Stimulated activated CD8-positive, alpha-beta memory T cell treated with anti-CD3 and anti-CD28 coated beads, Interleukin-12 subunit alpha, Interleukin-12 subunit beta, amount 100 ng/mL, for 24 hours (primary cell): Measurements from ENCODE around the gene HDAC4.

Experiments used
- DNase-seq: peaks from one replicate; pipeline ENCODE4 v3.0.0-alpha.2; 2020; ENCODE audit errors: extremely low read depth

Gene HDAC4

GRCh38 chr2:239327536-239328350 lies 73.1 kb downstream of the HDAC4 start:
- no peak for DNase-seq

- peak; percentile 37 for DNase-seq
These were observed 73.8 kb downstream of the HDAC4 start for GRCh38 chr2:239326831-239327535.

DNA sequence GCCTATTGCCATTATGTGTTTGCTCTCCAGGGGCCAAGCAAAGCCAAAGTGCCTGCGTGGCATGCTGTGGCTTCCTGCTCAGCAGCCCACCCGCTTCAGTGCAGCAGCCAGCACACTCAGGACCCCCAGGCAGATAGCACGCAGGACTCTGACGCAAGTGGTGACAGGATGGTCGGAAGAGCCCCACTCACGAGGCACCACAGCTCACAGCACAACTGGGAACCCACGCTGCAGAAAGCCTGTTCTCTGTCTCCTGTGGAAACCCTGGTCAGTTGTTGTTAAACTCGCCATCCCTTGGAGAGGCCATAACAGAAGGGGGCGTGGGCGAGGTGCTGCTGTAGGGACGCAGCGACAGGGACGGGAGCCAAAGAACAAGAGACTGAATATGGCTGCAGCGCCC lies 76.4 kb downstream of the HDAC4 start:
- no peak for DNase-seq

DNA sequence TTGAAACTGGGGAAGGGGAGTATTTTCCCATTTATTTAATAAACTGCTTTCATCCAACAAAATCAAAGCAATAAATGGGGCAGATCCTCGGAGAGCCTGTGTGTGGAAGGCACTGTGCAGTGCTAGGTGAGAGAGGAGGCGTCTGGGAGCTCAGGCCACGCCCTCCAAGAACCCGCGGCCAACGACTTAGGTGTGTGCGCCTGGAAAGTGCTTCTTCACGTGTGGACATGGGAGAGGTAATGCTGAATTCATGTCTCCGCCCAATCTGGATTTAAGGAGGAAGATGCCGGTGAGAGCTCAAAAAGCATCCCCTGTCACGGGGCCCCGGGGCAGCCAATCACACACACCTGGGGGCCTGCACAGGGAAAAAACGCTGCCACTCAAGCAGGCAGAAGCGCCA lies 77.4 kb downstream of the HDAC4 start:
- DNase-seq = no peak

DNA sequence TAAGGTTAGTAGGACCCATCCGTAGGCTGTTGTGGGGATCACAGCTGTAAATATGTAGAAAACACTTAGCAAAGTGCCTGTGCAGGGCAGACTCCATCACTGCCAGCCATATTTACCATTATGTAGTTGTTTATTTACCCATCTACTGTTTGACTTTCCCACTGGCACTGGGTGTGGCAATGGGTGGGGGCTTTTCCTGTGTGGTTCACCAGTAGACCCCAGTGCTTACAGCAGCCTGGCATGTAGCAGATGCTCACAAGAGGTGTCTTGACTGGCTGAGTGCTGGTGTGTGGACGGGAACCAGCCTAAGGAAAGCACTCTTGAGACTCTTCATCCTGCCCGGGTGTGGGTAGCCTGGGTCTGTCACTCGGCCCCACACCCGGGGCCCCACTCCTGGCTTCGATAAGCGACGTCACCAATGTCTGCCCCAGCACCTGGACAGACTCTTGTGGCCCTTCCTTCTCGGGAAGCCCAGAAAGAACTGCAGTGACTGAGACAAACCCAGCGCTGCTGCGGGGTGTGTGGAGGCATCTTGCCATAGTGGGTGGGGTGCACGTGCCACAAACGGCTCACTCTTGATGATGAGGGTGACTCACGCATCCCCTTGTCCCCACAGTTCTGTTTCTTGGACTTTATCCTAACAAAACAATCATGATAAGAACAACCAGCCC lies 78.3 kb downstream of the HDAC4 start:
- DNase-seq = no peak

DNA sequence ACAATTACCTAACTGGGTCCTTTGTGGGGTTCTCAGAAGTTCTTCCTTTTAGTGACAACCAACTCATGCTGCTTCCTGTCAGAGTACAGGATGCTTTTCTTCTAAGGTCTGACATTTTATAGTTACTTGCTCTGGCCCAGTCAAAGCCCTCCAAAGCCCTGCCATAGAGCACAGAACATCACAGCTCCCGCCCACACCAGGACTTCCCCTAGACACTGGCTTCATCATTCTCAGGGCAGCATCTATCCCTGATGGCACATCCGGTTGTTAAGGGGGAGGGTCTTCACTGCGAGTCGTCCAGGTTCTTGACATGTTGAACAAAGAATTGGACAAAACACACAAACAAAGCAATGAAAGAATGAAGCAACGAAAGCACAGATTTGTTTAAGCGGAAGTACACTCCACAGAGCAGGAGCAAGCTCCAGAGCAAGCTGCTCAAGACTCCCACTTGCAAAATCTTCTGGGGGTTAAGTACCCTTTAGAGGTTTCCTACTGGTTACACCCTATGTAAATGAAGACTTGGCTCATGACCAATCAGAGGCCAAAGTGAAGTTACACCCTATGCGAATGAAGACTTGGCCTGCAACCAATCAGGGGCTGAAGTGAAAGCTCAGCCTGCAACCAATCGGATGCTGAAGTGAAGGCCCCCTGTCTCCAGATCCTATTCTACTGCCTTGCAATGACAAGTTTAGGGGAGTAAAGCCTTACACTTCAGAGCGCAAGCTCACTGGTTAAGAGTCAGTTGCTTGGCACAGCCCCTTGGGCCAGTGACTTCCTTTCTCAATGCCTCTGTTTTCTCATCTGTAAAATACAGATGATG lies 79.0 kb downstream of the HDAC4 start:
- peak; percentile 26 for DNase-seq

DNA sequence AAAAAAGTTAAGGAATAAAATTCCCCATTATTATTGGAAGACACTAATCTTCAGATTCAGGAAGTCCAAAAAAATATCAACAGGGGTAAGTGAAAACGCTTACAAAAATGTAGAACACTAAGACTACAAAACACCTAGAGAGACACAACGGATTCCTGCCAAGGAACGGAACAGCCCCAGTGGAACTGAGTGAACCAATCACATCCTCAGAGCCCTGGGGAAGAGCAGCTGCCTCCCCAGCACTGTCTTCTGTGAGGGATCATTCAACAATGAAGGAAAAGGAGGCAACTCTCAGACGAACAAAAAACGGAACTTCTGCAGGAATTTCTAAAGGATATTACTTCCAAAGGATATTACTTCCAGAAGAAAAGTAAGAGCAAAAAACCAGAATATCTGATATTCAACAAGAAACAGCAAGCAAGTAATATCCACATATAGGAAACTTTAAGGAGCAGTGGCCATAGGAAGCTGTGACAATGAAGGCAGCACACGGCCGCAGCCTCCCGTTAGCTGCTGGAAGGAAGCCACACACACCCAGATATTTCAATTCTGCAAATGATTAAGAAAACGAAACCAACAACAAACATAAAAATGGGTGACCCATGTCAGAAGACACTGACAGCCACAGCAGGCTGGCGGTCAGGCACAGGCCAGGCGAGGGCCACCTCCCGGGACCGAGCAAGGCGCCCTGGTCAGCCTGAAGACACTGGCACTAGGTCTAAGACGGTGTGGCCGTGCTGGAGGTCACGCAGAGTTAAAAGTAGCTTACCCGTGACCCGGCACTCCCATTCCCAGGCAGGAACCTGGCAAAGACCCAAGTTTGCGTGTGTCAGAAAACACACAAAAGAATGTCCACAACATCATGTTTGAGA lies 81.8 kb downstream of the HDAC4 start:
- no peak for DNase-seq

DNA sequence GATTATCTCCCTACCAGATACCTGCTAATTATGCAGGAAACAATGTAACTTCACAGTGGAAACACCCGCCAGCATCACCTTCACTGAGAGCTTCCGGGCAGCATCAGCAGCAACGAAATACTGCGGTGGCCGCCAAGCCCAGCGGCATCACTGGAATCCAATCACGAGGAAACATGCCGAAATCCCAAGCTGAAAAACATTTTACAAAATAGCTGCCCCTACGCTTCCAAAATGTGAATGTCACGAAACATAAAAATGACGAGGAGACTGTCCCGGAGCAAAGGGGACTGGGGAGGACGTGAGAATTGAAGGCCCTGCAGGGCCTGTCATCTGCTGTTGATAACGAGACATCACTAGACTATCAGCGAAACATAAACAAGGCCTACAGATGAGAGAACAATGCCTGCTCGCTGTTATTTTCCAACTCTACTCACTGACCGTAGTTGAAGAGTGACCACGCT lies 82.6 kb downstream of the HDAC4 start:
- DNase-seq = no peak

- DNase-seq = no peak
These were observed 84.0 kb downstream of the HDAC4 start for GRCh38 chr2:239316562-239317465.

DNA sequence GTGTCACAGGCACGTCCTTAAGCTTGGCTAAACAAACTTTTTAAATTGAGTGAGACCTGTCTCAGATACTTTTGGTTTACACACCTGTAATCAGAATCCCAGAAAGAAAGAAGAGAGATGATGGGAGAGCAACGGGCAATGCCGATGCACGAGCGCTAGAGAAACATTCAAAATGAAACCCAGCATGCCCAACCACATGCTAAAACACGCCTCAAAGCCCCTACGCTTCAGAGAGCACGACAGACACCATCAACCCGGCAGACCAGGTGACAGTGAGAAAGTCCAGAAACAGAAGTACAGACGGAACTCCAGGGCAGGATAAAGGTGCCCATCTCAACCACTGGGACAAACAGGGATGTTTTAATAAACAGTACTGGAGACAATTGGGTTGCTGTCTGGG lies 85.5 kb downstream of the HDAC4 start:
- no peak for DNase-seq

DNA sequence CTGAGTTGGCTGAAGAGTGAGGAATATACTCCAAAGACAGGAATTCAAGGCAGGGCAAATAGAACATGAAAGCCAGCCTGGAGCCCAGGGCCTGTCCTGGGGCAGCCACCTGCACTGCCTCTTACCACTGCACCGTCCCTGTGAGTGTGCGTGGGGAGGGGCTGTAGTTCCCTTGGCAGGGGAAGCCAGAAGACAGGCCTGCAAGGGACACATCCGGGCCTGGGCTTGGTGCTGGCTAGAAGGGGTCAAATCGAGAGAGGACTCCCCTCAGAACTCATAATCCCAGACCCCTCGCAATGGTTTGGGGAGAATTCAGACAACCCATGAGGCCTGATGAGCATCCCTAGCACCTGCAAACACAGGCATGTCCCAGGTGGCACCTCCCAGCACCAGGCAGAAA lies 87.0 kb downstream of the HDAC4 start:
- DNase-seq = no peak

DNA sequence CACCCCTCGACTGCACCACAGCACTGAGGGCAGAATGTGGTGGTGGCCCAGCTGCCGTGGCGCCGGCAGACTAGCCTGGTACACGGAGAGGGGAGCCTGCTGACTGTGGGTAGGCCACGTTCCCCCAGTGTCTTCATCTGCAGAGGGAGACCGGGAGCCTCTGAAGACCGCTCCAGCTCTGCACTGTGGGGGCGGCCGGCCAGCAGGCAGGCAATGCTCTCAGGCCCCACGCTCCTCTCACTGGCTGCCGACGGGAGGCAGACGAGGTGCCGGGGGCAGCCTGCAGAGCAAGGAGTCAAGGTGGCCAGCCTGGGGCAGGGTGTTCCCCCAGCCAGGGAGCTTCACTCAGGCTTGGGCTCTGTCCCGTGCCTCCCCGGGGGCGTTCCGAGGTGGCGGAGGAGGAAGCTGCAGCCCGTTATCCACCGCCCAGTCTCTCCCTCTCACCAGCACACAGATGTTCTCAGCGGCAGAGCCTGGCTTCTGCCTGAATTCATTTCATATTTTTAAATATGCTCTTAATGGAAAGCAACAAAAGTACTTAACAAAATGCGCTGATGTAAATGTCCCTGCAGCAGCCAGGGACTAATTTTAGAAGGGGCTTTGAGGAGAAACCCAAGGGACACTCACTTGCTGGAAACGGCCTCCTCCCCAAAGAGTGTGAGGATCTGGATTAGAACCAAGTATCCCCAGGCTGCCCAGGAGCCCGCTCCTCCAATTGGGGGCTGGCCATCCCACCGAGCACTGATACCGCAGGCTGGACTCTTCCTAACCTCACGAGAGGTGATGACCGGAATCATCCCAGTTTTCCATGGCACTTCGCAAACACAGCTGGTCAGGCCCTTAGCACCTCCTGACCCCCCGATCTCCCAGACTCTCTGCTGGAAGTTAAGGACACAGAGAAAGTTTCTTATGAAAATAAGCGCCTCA lies 87.8 kb downstream of the HDAC4 start:
- no peak for DNase-seq

DNA sequence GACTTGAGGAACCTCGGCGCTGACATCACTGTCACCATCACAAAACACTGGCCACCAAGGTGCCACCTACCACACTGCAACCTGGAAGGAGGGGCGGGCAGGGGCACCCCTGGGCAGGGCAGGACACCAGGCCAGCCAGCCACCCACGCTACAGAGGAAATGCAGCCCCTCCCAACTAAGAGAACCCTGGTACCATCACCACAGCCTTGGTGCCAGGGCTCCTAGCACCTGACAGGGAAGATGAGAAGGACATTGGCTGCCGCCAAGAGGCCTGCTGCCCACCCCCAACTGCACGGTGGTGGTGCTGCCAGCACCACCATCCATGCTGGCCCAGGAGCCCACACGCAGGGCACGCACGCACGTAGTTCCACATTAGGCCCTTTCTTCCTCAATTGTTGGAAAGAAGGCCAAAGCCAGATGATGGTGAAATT lies 88.7 kb downstream of the HDAC4 start:
- DNase-seq = no peak

DNA sequence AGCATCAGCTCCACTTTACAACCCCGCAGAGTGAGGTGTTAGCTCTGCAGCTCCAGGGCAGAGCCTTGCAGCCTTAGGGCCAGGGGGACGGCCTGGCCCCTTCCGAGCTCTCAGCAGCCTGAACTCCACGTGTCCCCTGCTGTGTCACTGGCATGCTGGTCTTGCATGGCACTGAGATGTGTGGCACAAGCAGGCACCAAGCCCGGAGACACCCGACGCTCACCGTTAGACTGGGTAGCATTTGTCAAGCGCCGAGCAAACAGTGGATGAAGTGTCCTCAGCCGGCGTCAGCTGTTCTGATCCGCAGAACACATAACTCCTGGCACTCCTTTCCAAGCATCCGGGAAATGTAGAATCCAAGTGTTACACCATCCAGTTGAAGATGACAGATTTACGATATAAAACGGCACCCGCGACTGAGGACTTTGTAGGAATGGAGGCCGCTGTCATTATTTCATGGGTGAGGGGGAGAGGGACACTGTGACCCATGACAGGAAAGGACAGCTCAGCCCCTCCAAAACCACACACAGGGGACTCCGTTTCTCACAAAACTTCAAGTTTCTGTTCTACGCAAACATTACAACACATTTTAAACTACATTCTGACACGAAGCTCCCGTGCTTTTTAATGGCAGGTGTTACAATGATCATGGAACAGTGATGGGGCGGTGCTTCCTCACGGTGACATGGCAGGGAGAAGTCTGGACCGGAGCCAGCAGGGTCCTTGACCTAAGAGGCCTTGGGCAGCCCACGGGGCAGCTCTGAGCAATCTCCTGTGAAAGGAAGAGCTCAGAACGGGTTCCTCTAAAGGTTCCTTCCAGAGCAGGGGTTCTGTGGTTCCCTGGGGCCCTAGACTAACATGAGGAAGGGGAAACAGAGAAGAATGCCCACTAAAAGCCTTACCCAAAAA lies 89.4 kb downstream of the HDAC4 start:
- no peak for DNase-seq

DNA sequence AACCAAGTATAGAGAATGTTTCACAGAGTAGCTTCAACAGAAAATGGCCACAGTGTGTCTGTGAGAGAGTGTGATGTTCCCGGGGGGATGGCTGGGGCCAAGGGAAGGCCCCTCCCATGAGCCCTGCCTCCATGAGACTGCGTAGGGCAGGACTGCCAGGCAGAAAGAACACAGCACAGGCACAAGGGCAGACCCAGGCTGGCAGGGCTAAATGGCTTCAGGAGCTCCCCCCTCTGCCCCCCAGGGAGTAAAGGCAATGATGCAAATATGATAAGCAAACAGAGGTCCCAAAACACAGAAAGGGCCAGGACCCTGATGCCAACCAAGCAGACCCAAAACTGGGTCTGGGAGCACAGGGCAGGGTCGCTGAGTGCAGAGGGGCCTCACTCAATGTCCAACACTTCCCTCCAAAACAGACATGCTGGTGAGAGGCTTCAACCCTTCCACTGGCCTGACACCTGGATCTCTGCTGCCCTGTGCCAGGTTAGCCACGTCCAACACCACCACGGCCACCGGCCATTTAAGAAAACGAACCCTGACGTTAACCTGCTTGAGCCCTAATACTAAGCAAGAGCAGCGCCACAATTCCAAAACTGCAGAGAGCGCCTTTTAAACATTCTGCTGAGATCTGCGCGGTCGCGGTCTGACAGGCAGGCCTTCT lies 90.3 kb downstream of the HDAC4 start:
- no peak for DNase-seq

- DNase-seq = no peak
These were observed 91.2 kb downstream of the HDAC4 start for GRCh38 chr2:239309398-239310245.
